T-helper 17 cell (primary cell): ENCODE data around the gene TSPAN9. TPM values are rescaled to one million over a fixed set of nuclear protein-coding genes. Genes with fewer than 3 reads are reported as not detected.

Source experiments
- ATAC-seq: fragments of 150-1000 bp; cut with Tn5 transposase; 2 replicates; pipeline ENCODE4 v1.10.0; 2021; ENCODE audit warnings: mild to moderate bottlenecking, moderate library complexity
- DNase-seq, 3 donors: peaks; one replicate each; pipeline versions ENCODE4 v3.0.0 to v3.0.0-alpha.2; 2020 to 2021
- H3K9me3 ChIP-seq: one replicate; pipeline ENCODE4 v1.7.0; 2013; ENCODE audit warnings: low read length, mild to moderate bottlenecking; ENCODE audit not compliant: control insufficient read depth, poor library complexity, severe bottlenecking
- H3K27ac Mint-ChIP-seq: one replicate; pipeline ENCODE4 v1.8.0; 2022; ENCODE audit warnings: mild to moderate bottlenecking, moderate library complexity, mixed read lengths
- H3K27me3 Mint-ChIP-seq: one replicate; pipeline ENCODE4 v1.8.0; 2022; ENCODE audit warnings: mixed read lengths
- H3K36me3 Mint-ChIP-seq: one replicate; pipeline ENCODE4 v1.8.0; 2022; ENCODE audit warnings: low read depth, mixed read lengths
- H3K4me1 Mint-ChIP-seq: one replicate; pipeline ENCODE4 v1.8.0; 2022; ENCODE audit warnings: mild to moderate bottlenecking, mixed read lengths
- H3K4me3 Mint-ChIP-seq: one replicate; pipeline ENCODE4 v1.8.0; 2022; ENCODE audit warnings: mild to moderate bottlenecking, moderate library complexity, mixed read lengths
- total RNA-seq, 4 donors: library from RNA in 2 of 4; stranded (reverse) in 2 of 4; gene quantifications; one replicate each; pipeline ENCODE4 v1.2.3 and lab custom pipeline; 2022 to 2026

TSPAN9 gene
- total RNA-seq, 2 donors from 2014 or later: 1.4 to 24.2 TPM

GRCh38 chr12:3141339-3142321, 64.5 kb downstream of the TSPAN9 start:
- DNase-seq: no peak
- Mint-ChIP-seq H3K36me3 (peaks cover 5% of the 10 kb centered on the region), H3K4me1 (peaks cover 9% of the 10 kb centered on the region), H3K27me3 (peaks cover 62% of the 10 kb centered on the region), H3K27ac (no peak overlapping the region), H3K4me3 (no peak overlapping the region)
- no peak for ATAC-seq
- H3K9me3 ChIP-seq: no peaks in the 10 kb centered on the region

- no peak overlapping the region for H3K4me3 Mint-ChIP-seq
- ATAC-seq (no peak), DNase-seq (no peak)
- H3K27ac Mint-ChIP-seq: no peak overlapping the region
- H3K27me3 Mint-ChIP-seq: peaks cover 67% of the 10 kb centered on the region
- H3K4me1 Mint-ChIP-seq: peaks cover 9% of the 10 kb centered on the region
- no peaks in the 10 kb centered on the region for H3K9me3 ChIP-seq
- peaks cover 5% of the 10 kb centered on the region for H3K36me3 Mint-ChIP-seq
These were observed 65.2 kb downstream of the TSPAN9 start for GRCh38 chr12:3142386-3142785.

- DNase-seq: no peak
- H3K9me3 ChIP-seq: no peaks in the 10 kb centered on the region
- H3K4me1 Mint-ChIP-seq: peaks cover 11% of the 10 kb centered on the region
- no peak overlapping the region for H3K27ac Mint-ChIP-seq
- ATAC-seq: no peak
- peaks cover 74% of the 10 kb centered on the region for H3K27me3 Mint-ChIP-seq
- H3K4me3 Mint-ChIP-seq: no peak overlapping the region
- peaks cover 5% of the 10 kb centered on the region for H3K36me3 Mint-ChIP-seq
These were observed 67.3 kb downstream of the TSPAN9 start for GRCh38 chr12:3144495-3144894.

- no peak overlapping the region for H3K27ac Mint-ChIP-seq
- no peak overlapping the region for H3K4me3 Mint-ChIP-seq
- peaks cover 10% of the 10 kb centered on the region for H3K4me1 Mint-ChIP-seq
- H3K27me3 Mint-ChIP-seq: peaks cover 74% of the 10 kb centered on the region
- H3K9me3 ChIP-seq: no peaks in the 10 kb centered on the region
- peaks cover 5% of the 10 kb centered on the region for H3K36me3 Mint-ChIP-seq
- ATAC-seq (no peak), DNase-seq (no peak)
These were observed 67.9 kb downstream of the TSPAN9 start for GRCh38 chr12:3145033-3145432.

GRCh38 chr12:3145546-3146310, 68.5 kb downstream of the TSPAN9 start:
- ATAC-seq (no peak), DNase-seq (no peak)
- H3K27me3 Mint-ChIP-seq: peaks cover 73% of the 10 kb centered on the region
- H3K9me3 ChIP-seq: no peaks in the 10 kb centered on the region
- H3K27ac Mint-ChIP-seq: no peak overlapping the region
- H3K4me1 Mint-ChIP-seq: peaks cover 3% of the 10 kb centered on the region
- H3K4me3 Mint-ChIP-seq: no peak overlapping the region
- H3K36me3 Mint-ChIP-seq: peaks cover 5% of the 10 kb centered on the region

- Mint-ChIP-seq H3K4me3 (no peak overlapping the region), H3K27me3 (peaks cover 75% of the 10 kb centered on the region), H3K27ac (no peak overlapping the region), H3K36me3 (peaks cover 5% of the 10 kb centered on the region), H3K4me1 (peaks cover 2% of the 10 kb centered on the region)
- ATAC-seq: no peak
- H3K9me3 ChIP-seq: no peaks in the 10 kb centered on the region
- no peak for DNase-seq
These were observed 70.1 kb downstream of the TSPAN9 start for GRCh38 chr12:3147260-3147659.

DNA sequence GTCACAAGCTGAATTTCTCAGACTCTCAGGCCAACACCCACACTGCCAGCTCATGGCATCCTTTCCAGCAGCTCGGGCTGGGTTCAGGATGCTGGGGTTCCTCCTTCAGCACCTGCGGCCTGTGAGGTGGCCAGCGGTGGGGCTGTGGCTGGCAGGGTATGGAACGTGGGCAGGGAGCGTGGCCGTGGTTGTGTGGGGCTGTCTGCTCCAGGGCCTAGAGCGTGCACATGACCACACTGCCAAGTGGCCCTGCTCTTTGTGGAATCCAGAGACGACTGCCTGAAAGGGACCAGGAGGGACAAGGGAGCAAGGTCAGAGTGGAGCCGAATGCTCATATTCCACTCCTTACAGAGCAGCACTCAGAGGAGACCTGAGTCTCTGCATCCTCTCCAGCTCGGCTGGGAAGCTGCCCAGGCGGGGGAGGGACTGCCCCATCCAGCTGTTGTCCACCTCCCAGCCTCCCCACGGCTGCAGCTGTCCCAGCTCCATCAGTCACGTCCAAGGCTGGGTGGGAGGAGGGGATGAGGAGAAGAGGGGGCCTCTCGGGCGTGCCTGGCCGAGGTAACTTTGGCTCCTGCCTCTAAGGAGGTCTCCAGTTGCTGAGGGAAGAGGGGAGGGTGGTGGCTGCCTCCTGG, 71.3 kb downstream of the TSPAN9 start:
- H3K27ac Mint-ChIP-seq: no peak overlapping the region
- H3K4me3 Mint-ChIP-seq: no peak overlapping the region
- H3K36me3 Mint-ChIP-seq: peaks cover 5% of the 10 kb centered on the region
- ATAC-seq: no peak
- H3K9me3 ChIP-seq: no peaks in the 10 kb centered on the region
- DNase-seq: no peak
- H3K4me1 Mint-ChIP-seq: peaks cover 2% of the 10 kb centered on the region
- peaks cover 69% of the 10 kb centered on the region for H3K27me3 Mint-ChIP-seq

GRCh38 chr12:3149515-3150307, 72.5 kb downstream of the TSPAN9 start:
- no peak for DNase-seq
- no peak for ATAC-seq
- H3K9me3 ChIP-seq: no peaks in the 10 kb centered on the region
- Mint-ChIP-seq H3K4me3 (no peak overlapping the region), H3K27ac (no peak overlapping the region), H3K36me3 (peaks cover 5% of the 10 kb centered on the region), H3K4me1 (peaks cover 2% of the 10 kb centered on the region), H3K27me3 (peaks cover 74% of the 10 kb centered on the region)

DNA sequence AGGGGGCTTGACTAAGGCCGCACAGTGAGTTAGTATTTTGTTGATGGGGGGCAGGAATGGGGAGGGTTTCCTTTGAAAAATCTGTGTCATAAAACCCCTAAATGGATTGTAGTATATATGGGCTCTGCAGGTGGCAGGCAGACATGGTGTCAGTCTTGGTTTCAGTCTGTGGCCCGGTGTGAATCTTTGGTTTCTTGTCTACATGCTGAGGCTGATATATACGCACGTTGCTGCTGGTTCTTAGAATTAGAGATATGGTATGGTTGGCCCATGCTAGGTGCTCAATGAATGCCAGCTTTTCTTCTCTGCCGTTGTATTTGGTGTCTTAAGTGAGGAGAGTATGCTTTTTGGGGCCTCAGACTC, 73.1 kb downstream of the TSPAN9 start:
- H3K4me1 Mint-ChIP-seq: peaks cover 2% of the 10 kb centered on the region
- peaks cover 3% of the 10 kb centered on the region for H3K36me3 Mint-ChIP-seq
- no peak overlapping the region for H3K27ac Mint-ChIP-seq
- peaks cover 74% of the 10 kb centered on the region for H3K27me3 Mint-ChIP-seq
- ATAC-seq (no peak), DNase-seq (no peak)
- no peak overlapping the region for H3K4me3 Mint-ChIP-seq
- H3K9me3 ChIP-seq: no peaks in the 10 kb centered on the region

DNA sequence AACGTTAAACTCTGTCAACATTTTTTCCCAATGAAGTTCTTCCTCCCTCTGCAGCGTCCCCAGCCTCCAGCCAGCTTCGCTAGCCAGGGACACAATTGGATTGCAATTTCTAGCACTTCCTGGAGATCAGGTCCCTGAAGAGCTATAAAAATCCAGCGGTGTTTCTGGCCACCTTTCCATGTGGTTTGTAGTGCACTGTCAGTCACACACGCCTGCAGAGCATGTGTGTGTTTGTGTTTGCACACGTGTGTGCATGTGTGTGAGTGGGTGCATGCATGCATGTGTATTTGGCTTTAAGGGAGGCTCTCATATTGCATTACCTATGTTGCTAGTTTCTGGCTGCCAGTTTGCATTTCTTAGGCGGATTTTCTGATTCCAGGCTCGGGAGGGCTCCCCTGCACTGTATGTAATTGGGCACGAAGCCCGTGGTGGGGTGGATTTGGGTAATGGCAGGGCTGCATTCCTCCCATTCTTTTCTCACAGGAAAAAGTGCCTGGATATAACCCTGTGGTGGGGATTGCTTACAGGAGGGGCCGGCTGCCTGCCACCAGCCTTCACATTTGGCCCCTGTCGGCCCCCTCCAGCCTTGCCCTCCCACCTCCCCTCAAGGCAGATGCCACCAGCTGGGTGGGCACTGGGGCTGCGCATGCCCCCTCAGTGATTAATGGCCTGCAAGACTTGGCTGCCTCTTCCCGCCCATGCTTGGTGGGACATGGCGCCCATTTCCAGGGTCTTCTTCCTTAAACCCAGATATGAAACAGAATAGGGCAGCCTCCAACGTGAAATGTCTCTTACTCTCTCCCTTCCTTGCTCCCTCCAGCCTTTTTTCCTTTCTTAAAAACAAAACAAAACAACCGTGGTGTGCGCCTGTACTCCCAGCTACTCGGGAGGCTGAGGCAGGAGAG, 74.0 kb downstream of the TSPAN9 start:
- Mint-ChIP-seq H3K36me3 (peaks cover 2% of the 10 kb centered on the region), H3K27me3 (peaks cover 68% of the 10 kb centered on the region), H3K4me3 (no peak overlapping the region), H3K4me1 (peaks cover 2% of the 10 kb centered on the region), H3K27ac (no peak overlapping the region)
- ATAC-seq (no peak), DNase-seq (no peak)
- H3K9me3 ChIP-seq: no peaks in the 10 kb centered on the region

DNA sequence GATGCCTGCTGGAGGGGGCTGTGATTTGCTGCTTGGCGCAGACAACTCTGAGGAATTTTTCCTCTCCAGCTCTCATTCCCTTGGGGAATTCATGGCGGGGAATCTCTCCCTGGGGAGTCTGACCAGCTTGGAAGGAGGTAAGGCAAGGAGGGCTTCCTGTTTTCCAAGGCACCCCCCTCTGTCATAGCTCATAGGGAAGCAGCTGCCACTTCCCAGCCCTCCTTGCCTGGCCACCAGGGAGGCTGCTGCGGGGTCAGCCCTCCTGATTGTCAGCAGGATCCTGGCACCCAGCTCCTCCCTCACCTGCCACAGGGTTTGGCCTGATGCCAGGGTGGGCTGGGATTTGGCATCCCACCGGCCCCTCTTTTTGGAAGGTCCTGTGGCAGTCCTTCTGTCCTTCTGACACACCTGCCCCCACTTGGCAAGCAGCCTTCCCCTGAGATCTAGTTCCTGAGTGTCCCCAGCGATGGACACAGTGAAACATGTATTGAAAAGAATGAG, 74.9 kb downstream of the TSPAN9 start:
- no peaks in the 10 kb centered on the region for H3K36me3 Mint-ChIP-seq
- peaks cover 2% of the 10 kb centered on the region for H3K4me1 Mint-ChIP-seq
- H3K27ac Mint-ChIP-seq: no peak overlapping the region
- H3K27me3 Mint-ChIP-seq: peaks cover 59% of the 10 kb centered on the region
- H3K9me3 ChIP-seq: no peaks in the 10 kb centered on the region
- no peak overlapping the region for H3K4me3 Mint-ChIP-seq
- DNase-seq: no peak
- ATAC-seq: no peak

GRCh38 chr12:3152892-3153291, 75.7 kb downstream of the TSPAN9 start:
- no peaks in the 10 kb centered on the region for H3K9me3 ChIP-seq
- Mint-ChIP-seq H3K36me3 (no peaks in the 10 kb centered on the region), H3K27me3 (peaks cover 51% of the 10 kb centered on the region), H3K27ac (no peak overlapping the region), H3K4me1 (peaks cover under 1% of the 10 kb centered on the region), H3K4me3 (no peak overlapping the region)
- no peak for DNase-seq
- ATAC-seq: no peak
